HS-27A (cell line): ENCODE data around the gene RNLS.
"Not testable (repeated sequence)": the region's sequence is repeated elsewhere in the genome, so short reads cannot be mapped to it uniquely, and the experiment has no call there.

Source experiments
- DNase-seq: peaks from one replicate; pipeline ENCODE4 v3.0.0-alpha.2; 2012; ENCODE audit warnings: low read depth, missing footprints

The RNLS gene

DNA sequence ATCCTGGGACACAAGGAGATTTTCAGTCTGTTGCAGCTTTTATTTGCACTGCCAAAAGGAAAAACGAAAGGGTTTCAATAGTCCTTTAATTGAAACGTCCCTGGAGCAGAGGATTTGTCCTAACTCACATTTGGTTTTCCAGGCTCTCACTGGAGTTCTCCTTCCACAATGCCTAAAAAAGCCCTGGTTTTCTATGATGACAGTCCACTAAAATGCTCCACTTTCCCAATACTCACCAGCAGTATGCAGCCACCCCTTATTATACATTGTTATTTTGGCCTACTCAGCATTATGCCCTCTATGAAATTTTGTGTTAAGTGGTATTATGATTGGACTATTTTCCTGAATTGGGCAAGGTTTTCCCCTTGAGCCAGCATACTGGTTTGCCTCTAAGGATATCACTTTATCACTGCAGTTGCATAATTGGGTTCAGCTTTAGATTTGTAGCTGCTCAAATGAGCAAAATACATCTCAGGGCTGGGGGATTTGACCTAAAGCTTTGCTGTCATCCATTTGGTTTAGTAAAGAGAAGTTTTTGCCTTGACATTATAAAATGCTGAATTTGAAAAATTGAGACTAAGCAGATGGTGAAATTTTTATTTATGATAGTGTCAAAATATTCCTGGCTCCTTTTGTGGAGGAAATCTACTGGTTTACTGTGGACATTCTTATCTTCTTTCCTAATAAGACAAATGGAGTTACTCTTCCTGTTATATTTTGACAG is 239.2 kb downstream of the RNLS start:
- DNase-seq, result no peak

DNA sequence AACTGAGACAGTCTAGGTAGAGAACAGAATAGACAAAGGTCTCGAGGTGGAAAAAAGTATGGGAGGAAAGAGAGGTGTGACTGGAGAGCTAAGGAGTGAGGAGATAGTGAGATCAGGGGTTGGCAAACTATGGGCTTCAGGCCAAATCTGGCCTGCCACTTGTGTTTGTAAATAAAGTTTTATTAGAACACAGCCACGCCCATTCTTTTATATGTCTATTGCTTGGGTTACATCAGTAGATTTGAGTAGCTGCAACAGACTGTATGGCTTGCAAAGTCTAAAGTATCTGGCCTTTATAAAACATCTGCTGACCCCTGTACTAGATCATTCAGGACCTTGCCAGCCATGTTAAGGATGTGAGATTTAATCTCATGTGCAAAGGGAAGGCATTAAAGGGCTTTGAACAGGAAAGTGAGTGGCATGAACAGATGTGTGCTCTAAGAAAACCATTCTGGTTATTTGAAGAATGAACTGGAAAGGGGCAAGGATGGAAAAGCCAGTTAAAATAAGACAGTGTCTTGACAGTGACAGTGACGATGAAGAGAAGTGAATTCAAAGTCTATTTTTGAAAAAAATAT is 240.3 kb downstream of the RNLS start:
- DNase-seq, result no peak

DNA sequence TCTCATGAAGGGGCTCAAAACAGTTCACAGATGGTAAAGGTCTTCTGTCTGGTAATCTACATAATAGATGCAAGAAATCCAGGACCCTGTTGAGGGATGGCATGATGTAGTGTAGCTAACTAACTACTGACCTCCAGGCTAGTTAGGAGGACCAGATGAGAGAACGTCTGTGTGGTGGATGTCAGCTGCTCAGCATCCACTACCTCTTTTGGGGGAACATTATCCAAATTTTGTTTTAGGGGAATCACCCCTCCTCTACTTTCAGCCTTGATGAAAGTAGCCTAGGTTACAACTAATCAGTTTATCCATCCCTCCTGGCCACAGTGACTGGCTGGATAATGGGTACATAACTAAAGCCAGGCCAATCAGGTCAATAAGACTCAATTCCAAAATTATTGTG is 246.0 kb downstream of the RNLS start:
- no peak for DNase-seq

DNA sequence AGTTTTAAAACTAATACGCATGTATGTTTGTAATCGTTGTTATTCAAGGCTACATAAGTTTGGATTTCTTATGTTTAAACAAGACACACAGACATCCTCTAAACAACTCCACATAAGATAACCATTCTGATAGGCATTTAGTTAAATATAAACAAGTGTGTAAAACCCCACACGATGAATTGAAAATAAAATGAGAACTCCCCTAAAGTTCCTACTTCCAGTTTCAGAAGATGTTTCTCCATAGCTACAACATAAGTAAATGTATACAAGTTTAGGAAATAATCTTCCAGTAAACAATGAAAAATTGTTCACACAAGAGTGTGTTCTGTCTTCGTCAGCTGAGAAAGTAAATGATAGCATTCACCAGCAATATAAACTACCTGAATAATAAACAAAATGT is 246.8 kb downstream of the RNLS start:
- no peak for DNase-seq

DNA sequence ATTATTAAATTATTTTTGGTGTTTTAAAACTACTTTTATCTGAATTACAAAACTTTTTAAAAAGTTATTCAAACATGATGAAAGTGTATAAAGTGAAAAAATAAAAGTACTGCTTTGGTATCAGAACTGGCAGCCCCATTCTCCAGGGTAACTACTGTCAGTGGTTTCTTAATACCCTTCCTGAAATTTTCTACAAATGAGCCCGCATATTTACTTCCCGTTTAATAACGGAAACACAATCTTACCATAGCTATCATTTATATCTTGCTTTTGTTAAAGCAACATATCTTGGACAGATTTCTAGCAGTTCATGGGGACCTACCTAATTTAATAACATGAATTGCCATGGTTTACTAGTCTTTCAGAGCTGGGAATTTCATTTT is 249.9 kb downstream of the RNLS start:
- DNase-seq, result no peak

DNA sequence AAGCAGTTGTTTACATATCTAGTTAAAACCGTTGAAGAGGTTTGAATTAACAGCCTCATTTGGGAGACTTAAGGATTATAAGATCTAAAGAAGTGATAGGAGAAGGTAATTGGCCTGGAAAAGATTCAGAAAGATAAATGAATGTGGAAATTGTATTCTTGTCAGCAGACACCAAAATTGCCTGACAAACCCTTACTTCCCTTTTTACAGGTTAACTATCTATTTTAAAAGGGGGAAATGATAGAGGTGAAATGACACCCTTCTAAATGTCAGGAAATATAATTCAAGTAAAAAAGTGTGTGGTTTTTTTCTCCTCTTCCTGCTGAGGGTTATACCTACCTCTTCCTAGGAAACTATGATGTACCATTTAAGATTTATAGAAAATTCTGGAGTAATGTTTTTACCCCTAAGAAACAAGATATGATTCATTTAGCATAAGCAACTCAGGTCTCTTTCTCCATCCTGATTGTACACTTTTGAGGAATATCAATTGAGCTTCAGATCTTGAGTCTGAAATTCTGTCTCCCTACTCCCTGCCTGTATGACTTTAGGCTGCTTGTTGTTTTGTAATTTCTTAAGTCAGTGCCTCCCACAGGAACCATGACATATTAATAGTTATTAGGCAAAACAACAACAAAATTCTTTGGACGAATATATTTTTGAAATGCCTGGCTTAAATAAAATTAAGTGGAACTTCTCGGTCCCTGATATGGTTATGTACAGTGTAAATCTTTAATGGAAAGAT is 250.4 kb downstream of the RNLS start:
- no peak for DNase-seq

DNA sequence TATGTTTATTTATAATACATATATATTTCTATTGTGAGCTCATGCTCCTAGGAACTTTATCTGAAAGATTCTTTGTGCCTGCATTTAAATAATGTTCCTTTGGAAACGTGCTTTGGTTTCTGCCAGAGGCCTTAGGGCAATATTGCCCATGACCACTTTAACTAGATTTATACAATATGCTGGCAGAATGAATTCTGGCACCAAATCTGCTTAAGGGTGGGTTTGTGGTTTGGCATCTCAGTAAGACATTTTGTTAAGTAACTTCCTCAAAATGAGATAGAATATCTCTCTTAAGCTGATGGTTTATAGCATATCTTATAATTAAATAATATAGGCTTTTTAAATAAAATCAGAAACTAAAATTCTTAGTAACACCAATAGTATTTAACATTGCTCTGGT is 252.9 kb downstream of the RNLS start:
- no peak for DNase-seq

DNA sequence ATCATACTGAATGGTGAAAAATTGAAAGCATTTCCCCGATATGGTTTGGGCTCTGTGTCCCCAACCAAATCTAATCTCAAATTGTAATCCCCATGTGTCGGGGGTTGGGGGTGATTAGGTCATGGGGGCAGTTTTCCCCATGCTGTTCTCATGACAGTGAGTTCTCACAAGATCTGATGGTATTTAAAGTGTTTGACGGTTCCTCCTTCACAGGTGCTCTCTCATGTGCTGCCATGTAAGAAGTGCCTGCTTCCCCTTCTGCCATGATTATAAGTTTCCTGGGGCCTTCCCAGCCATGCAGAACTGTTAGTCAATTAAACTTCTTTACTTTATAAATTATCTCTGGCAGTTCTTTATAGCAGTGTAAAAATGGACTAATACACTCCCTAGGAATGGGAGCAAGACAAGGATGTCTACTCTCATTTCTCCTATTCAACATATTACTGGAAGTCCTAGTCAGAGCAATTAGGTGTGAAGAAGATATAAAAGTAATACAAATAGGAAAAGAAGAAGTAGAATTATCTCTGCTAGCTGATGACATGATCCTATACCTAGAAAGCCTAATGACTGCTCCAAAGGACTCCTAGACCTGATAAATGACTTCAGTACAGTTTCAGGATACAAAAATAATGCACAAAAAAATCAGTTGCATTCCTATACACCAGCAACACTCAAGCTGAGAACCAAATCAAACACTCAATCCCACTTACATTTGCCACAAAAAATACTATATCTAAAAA is 260.6 kb downstream of the RNLS start:
- DNase-seq, result no peak

DNA sequence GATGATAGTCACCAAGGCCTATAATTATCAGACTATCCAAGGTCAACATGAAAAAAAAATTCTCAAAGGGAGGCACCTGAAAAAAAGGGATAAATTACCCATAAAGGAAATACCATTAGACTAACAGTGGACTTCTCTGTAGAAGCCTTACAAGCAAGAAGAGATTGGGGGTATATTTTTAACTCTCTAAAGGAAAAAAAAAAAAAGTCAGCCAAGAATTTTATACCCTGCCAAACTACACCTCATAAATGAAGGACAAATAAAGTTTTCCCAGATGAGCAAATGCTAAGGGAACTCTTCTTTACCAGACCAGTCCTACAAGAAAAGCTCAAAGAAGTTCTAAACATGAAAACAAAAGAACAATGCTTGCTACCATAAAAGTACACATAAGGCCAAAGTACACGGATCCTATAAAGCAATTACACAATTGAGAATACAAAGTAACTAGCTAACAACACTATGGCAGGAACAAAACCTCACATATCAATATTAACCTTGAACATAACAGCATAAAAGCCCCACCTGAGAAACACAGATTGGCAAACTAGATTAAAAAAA is 263.1 kb downstream of the RNLS start:
- DNase-seq, result no peak

DNA sequence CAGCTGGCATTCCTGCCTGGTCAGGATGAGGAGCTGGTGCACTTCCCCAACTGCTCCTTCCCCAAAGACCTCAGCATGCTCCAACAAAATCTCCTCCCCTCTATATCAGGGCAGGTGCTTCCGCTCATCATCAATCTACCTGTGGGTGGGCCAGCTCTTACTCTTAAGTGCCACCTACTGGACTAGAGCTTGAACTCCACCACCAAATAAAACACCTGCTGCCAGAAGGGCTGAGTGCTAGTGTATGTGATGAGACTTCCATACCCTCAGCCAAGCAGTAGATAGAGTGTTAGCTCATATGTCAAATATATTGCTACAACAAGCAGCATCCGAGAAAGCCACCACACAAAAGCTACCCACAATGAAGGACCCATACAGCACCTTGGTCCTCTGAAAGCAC is 264.3 kb downstream of the RNLS start:
- DNase-seq, result no peak

DNA sequence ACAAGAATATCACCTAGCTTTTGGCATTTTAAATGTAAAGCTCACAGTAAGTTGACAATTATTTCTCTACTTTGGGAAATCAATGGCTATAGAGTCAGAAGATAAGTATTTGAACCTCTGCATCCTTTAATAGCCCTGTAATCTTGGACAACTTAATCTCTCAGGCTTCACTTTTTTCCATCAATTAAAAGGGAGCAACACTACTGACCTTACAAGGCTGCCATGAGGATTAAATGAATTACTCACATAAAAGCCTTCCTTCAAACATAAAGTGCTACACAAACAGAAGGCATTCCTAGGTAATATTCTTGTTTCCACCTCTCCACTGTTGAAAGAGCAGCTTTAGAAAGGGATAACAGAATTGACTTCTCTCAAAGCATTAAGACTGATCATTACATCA is 266.0 kb downstream of the RNLS start:
- DNase-seq, result no peak

DNA sequence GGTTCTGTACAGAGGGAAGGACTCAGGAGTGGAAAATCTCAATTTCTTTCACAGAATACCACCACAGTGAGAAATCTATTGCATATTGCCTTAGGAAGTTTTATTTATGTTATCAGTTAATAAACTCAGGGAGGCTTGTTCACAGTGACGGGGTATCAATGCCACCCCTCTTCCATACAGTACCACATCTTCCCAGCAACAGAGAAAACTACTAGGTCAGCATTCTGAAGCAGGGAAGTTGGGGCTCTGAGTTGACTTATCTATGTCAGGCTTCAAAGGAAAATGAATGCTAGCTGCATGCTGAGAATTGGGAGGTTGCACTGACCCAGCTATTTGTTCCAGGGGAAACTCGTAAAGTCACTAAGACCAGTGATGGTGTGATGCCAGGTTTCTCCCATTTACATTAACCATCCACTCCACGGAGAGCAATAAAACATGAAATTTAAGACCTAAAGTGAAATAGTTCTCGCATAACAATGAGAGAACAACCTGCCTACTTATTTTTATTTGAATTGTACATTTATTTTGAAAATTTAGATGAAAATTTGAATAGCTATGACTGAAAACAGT is 266.7 kb downstream of the RNLS start:
- DNase-seq, result no peak

DNA sequence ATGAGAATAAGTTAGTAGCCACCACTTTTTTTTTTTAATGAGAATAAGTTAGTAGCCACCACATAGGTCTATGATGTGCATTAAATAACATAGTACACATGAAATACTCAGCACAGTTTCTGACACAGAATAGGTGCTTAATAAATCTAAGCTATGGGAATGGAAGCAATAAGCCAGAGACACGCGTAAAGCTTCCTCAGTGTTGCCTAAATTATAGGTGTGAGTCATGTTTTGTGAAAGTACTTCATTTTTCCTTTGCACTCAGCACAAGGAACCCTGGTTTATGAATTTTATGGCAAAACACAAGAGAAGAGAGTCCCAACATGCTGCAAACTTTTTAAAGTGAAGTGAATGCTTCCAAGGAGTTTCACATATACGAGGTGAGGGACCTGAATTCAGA is 267.4 kb downstream of the RNLS start:
- no peak for DNase-seq

DNA sequence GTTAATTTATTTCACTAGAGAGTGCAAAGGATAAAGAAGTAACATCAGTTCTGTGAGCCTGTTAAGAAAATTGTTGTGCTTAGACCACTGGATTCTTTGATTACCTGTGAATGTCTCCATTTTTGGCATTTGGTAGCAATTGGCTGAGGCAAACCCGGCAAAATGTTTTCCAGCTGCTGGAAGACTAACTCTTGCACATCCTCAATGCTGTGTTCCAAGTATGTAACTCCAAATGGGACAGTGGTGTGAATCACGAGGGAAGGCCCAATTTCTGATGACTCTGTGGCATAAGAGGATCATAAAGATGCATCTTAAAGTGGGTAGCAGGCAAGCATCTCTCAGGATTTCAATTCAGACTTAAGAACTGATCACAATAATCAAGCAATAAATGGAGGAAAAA is 268.8 kb downstream of the RNLS start:
- DNase-seq, result no peak

DNA sequence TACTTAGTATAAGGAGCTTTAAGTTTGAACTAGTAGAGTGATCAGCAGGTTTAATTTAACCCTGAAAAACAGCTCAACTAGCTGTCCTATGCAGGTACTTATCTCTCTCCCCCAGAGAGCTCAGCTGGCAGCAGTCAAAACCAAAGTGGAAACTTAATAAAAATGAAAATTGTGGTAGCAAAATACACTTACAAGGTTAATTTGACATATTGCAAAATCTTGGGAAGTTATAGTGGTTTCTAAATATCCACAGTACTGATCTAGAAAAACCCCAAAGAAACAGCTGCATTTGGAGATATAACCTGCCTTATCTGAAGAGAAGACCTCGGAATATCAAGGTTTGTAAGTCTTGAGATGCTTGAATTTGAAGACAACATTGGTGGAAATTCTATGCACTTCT is 269.2 kb downstream of the RNLS start:
- no peak for DNase-seq

DNA sequence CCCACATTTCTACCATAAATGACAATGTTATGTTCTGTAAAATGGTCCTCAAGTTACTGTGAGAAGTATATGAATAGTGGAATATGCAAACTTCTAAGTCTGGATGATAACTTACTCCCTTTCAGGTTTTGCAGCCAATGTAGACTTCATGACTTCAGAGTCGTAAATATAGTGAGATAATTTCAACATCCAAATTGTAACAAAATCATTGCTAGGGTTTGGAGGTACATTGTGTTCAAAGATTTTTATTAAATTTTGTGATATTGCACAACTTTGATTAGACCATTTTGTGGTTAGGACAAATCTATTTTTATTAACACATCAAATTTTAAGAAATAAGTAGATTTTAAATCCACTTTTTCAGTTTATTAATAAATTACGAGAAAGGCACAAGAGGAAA is 270.3 kb downstream of the RNLS start:
- DNase-seq, result no peak

DNA sequence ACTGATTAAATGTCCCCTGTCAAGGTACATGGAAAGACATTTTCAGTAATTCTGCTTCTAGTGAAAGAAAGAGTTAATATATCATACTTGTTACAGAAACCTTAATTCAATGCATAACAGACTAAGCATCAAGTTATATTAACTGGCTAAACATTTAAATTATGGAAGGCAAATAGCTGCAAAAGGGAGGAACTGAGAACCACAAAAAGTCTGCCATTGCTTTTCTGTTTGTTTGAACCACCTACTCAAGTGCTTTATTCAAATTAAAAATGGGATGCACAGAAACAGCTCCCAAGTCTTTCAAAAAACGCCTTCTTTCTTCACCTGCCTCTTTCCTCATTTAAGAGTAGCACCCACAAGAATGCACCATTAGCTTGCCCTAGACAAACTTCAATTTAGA is 271.9 kb downstream of the RNLS start:
- no peak for DNase-seq

DNA sequence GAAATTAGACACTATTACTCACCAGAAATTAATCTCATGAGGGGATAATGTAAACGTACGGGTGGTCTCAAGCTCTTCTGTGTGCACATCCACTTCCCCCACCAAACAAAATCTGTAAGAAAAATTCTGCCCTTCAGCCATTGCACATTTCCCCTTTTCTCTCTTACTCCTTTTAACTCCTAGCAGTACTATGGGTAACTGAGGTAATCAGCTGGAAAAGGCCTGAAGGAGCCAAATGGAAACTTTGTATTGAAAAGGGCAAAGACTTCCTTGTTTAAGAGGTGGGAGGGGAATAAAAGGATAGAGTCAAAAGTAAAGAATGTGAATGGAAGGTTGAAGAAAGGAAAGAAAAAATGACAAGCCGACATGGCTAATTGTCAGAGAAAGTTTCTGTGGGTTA is 273.8 kb downstream of the RNLS start:
- DNase-seq, result no peak

DNA sequence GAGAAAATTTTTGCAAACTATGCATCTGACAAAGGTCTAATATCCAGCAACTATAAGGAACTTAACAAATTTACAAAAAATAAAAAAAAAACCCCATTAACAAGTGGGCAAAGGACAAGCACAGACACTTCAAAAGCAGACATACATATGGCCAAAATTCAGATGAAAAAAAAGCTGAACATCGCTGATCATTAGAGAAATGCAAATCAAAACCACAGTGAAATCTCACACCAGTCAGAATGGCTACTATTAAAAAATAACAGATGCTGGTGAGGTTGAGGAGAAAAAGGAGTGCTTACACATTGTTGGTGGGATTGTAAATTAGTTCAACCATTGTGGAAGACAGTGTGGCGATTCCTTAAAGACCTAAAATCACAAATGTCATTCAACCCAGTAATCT is 274.8 kb downstream of the RNLS start:
- not testable (repeated sequence) for DNase-seq

DNA sequence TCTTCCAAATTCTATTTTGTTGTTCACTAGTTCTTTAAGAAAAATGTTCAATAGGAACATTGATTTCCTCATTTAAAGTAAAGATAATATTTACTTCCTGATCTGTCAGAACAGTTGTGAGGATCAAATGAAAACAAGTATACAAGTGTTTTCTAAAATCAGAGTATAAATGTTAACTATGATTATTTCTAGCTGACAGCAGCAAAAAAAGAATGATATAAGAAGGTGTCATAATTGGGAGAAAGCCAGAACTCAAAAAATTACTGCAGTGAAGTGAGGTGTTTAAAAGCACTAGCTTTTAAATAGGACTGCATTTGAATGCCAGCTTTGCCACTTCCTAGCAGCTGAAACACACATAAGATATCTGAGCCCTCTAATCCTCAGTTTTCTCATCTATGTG is 283.3 kb downstream of the RNLS start:
- no peak for DNase-seq

DNA sequence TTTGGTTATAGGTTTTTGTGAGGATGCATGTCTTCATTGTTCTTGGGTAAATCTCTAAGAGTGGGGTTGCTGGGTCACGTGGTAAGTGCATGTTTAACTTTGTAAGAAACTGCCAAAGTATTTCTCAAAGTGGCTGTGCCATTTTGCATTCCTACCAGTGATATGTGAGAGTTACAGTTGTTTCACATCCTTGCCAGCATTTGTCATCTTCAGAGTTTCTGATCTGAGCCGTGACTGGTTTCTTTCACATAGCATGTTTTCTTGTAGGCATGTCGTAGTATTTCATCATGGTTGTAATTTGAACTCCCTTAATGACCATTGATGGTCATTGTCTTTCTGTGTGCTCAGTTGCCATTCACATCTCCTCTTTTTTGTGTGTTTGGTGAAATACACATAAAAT is 286.0 kb downstream of the RNLS start:
- DNase-seq, result no peak

DNA sequence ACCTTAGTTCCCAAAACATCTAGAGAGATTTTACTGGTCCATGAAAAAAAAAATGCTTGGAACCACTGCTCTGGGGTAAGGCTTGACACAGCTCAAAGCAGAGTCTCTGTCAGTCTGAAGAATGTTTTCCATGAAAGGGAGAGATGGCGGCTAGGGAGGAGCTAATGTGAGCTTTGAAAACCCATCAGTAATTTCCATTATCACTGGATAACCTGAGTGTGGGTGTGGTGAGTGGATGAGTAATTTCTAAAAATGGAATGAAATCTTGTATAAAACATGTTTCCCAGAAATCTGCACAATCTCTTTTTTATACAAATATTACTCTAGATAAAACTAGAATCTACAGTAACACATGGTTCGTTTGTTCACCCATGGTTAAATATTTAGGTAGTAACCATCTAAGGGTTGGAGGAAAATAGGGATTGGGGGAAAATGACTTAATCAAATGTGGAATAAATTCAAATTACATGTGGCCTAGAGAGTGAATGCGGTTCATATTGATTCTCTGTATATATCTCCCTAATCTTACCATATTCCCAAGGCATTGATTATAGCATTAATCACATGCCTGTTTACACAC is 289.4 kb downstream of the RNLS start:
- no peak for DNase-seq
